Endothelial cell (in vitro differentiated cells): Measurements from ENCODE around the gene CCKAR. TPM values are rescaled to one million over a fixed set of nuclear protein-coding genes. Genes with fewer than 3 reads are reported as not detected.
"Not testable (repeated sequence)": the region's sequence is repeated elsewhere in the genome, so short reads cannot be mapped to it uniquely, and the experiment has no call there.

ENCODE experiments used
- DNase-seq: peaks from one replicate; pipeline ENCODE4 v3.0.0; 2021; ENCODE audit warnings: low spot score
- H3K27ac Mint-ChIP-seq: one replicate; pipeline ENCODE4 v1.8.0; 2021; ENCODE audit warnings: mixed read lengths, inconsistent platforms; ENCODE audit not compliant: unreplicated experiment
- H3K27me3 Mint-ChIP-seq: one replicate; pipeline ENCODE4 v1.8.0; 2021; ENCODE audit warnings: mild to moderate bottlenecking, moderate library complexity, mixed read lengths, inconsistent platforms; ENCODE audit not compliant: unreplicated experiment
- H3K36me3 Mint-ChIP-seq: one replicate; pipeline ENCODE4 v1.8.0; 2021; ENCODE audit warnings: mild to moderate bottlenecking, low read depth, mixed read lengths, inconsistent platforms; ENCODE audit not compliant: unreplicated experiment
- H3K4me1 Mint-ChIP-seq: one replicate; pipeline ENCODE4 v1.8.0; 2021; ENCODE audit warnings: mild to moderate bottlenecking, mixed read lengths, inconsistent platforms; ENCODE audit not compliant: unreplicated experiment
- H3K4me3 Mint-ChIP-seq: one replicate; pipeline ENCODE4 v1.8.0; 2021; ENCODE audit warnings: mild to moderate bottlenecking, mixed read lengths, inconsistent platforms; ENCODE audit not compliant: unreplicated experiment
- H3K9me3 Mint-ChIP-seq: one replicate; pipeline ENCODE4 v1.8.0; 2021; ENCODE audit warnings: mixed read lengths, inconsistent platforms; ENCODE audit not compliant: unreplicated experiment
- CTCF ChIP-seq: fragments of 200-600 bp; sonication (generic); IDR thresholded peaks from one replicate; pipeline ENCODE4 v1.5.0; 2021; ENCODE audit warnings: antibody characterized with exemption; ENCODE audit not compliant: unreplicated experiment
- total RNA-seq: library from RNA; stranded (reverse); fragmentation: NEBNext Ultra II Directional; extraction: Animal tissue kit (Norgen Biotek cat#: 25700); gene quantifications from one replicate; pipeline ENCODE4 v1.2.1, GENCODE V29; 2021; ENCODE audit not compliant: unreplicated experiment

CCKAR gene
- total RNA-seq, 1 donor from 2014 or later: not detected

DNA sequence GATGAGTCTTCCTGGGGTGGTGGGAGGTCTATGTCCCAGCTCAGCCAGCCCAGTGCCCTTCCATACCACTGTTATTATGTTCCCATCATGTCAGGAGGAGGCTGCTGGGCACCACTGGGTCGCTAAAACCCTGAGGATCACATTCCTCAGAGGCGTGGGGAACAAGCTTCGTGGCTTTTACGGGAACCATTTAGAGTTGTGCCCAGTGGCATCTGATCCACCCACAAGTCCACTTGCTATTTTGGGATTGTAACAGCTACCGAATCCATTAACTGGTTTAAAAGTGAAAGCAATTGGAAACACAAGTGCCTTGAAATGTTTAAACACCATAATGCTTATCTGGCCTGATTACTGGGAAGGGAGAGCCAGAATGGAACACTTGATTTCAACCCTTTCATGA, 13.1 kb upstream of the CCKAR start:
- peaks cover 7% of the 10 kb centered on the region for H3K36me3 Mint-ChIP-seq
- TF ChIP-seq CTCF: no peak
- H3K27ac Mint-ChIP-seq: no peak overlapping the region
- H3K4me1 Mint-ChIP-seq: no peaks in the 10 kb centered on the region
- peaks cover 6% of the 10 kb centered on the region for H3K9me3 Mint-ChIP-seq
- no peak for DNase-seq
- H3K27me3 Mint-ChIP-seq: peaks cover 2% of the 10 kb centered on the region
- no peak overlapping the region for H3K4me3 Mint-ChIP-seq

- not testable (repeated sequence) for DNase-seq, H3K4me1 Mint-ChIP-seq, H3K27me3 Mint-ChIP-seq, H3K27ac Mint-ChIP-seq, H3K36me3 Mint-ChIP-seq, H3K4me3 Mint-ChIP-seq, H3K9me3 Mint-ChIP-seq
Observed at GRCh38 chr4:26500565-26500999, 10.3 kb upstream of the CCKAR start.

GRCh38 chr4:26496207-26496783, 6.0 kb upstream of the CCKAR start:
- no peak overlapping the region for H3K4me3 Mint-ChIP-seq
- no peak for TF ChIP-seq CTCF
- H3K27me3 Mint-ChIP-seq: peaks cover 1% of the 10 kb centered on the region
- DNase-seq: no peak
- H3K27ac Mint-ChIP-seq: no peak overlapping the region
- H3K36me3 Mint-ChIP-seq: peaks cover 6% of the 10 kb centered on the region
- peaks cover 4% of the 10 kb centered on the region for H3K9me3 Mint-ChIP-seq
- no peaks in the 10 kb centered on the region for H3K4me1 Mint-ChIP-seq

GRCh38 chr4:26493461-26493860, 3.2 kb upstream of the CCKAR start:
- Mint-ChIP-seq H3K4me1 (no peaks in the 10 kb centered on the region), H3K9me3 (no peaks in the 10 kb centered on the region), H3K27me3 (peaks cover 5% of the 10 kb centered on the region), H3K27ac (no peak overlapping the region), H3K4me3 (no peak overlapping the region), H3K36me3 (no peaks in the 10 kb centered on the region)
- DNase-seq: no peak
- no peak for TF ChIP-seq CTCF

- DNase-seq: no peak
- Mint-ChIP-seq H3K4me3 (no peak overlapping the region), H3K9me3 (no peaks in the 10 kb centered on the region), H3K27ac (no peak overlapping the region), H3K27me3 (peaks cover 5% of the 10 kb centered on the region), H3K36me3 (no peaks in the 10 kb centered on the region), H3K4me1 (no peaks in the 10 kb centered on the region)
- TF ChIP-seq CTCF: no peak
Observed at GRCh38 chr4:26491449-26492170, 1.3 kb upstream of the CCKAR start.
